Dendritic cell treated with granulocyte-macrophage colony-stimulating factor and Interleukin-4, amounts not matched to agents 40 ng/mL and 50 ng/mL, for 4 days (primary cell): ENCODE measurements around the gene CERKL.
"Not testable (repeated sequence)": the region's sequence is repeated elsewhere in the genome, so short reads cannot be mapped to it uniquely, and the experiment has no call there.

Experiments used
- H3K27ac Mint-ChIP-seq: one replicate; pipeline ENCODE4 v1.8.0; 2022; ENCODE audit warnings: mild to moderate bottlenecking, mixed read lengths
- H3K27me3 Mint-ChIP-seq: one replicate; pipeline ENCODE4 v1.8.0; 2022; ENCODE audit warnings: mild to moderate bottlenecking, mixed read lengths
- H3K36me3 Mint-ChIP-seq: one replicate; pipeline ENCODE4 v1.8.0; 2022; ENCODE audit warnings: low read depth, mixed read lengths
- H3K4me1 Mint-ChIP-seq: one replicate; pipeline ENCODE4 v1.8.0; 2022; ENCODE audit warnings: low read depth, mixed read lengths
- H3K4me3 Mint-ChIP-seq: one replicate; pipeline ENCODE4 v1.8.0; 2022; ENCODE audit warnings: mild to moderate bottlenecking, moderate library complexity, mixed read lengths
- H3K9me3 Mint-ChIP-seq: one replicate; pipeline ENCODE4 v1.8.0; 2022; ENCODE audit warnings: mixed read lengths
- intact Hi-C: fragments of 100-400 bp; cut with micrococcal nuclease; formaldehyde crosslinking; loops from one replicate; pipeline ENCODE4 v1.15.0; 2022

Gene CERKL, protein sequence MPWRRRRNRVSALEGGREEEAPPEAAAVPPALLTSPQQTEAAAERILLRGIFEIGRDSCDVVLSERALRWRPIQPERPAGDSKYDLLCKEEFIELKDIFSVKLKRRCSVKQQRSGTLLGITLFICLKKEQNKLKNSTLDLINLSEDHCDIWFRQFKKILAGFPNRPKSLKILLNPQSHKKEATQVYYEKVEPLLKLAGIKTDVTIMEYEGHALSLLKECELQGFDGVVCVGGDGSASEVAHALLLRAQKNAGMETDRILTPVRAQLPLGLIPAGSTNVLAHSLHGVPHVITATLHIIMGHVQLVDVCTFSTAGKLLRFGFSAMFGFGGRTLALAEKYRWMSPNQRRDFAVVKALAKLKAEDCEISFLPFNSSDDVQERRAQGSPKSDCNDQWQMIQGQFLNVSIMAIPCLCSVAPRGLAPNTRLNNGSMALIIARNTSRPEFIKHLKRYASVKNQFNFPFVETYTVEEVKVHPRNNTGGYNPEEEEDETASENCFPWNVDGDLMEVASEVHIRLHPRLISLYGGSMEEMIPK

GRCh38 chr2:181656450-181657291, at the start of gene CERKL:
Gene CERKL (minus strand): TSS chr2:181657105. CDS start chr2:181657006, 99 bp downstream.
- peaks cover 19% of the 10 kb centered on the region for H3K4me1 Mint-ChIP-seq
- intact Hi-C loops, result no loop called here
- peak within 1 kb of the TSS; percentile 74 for H3K4me3 Mint-ChIP-seq
- peaks cover 46% of the 10 kb centered on the region for H3K27me3 Mint-ChIP-seq
- H3K9me3 Mint-ChIP-seq, result no peaks in the 10 kb centered on the region
- H3K36me3 Mint-ChIP-seq, result no peaks in the 10 kb centered on the region
- H3K27ac Mint-ChIP-seq, result peak within 1 kb of the TSS; percentile 50

GRCh38 chr2:181702519-181702918, 45.6 kb upstream of the CERKL start:
- H3K4me3 Mint-ChIP-seq, H3K36me3 Mint-ChIP-seq, H3K27me3 Mint-ChIP-seq, intact Hi-C loops, H3K27ac Mint-ChIP-seq: not testable (repeated sequence)
- Mint-ChIP-seq H3K4me1 (peaks cover 23% of the 10 kb centered on the region), H3K9me3 (peaks cover 13% of the 10 kb centered on the region)

GRCh38 chr2:181698223-181698622, 41.3 kb upstream of the CERKL start:
- Mint-ChIP-seq H3K27me3 (no peaks in the 10 kb centered on the region), H3K36me3 (no peaks in the 10 kb centered on the region), H3K27ac (no peak overlapping the region), H3K4me1 (peaks cover 36% of the 10 kb centered on the region), H3K9me3 (peaks cover 16% of the 10 kb centered on the region), H3K4me3 (no peak overlapping the region)
- intact Hi-C loops, result no loop called here

DNA sequence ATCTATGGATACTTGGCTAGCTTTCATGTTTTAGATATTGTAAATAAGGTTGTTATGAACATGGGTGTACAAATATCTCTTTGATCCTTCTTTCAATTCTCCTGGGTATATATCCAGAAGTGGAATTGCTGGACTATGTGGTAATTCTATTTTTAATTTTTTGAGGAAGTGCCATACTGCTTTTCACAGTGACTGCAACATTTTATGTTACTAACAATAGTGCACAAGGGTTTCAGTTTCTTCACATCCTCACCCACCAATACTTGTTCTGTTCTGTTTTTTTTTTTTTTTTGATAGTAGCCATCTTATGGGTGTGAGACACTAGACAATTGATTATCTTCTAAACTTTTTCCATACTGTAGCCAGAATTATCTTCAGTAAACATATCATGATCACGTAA, 40.7 kb upstream of the CERKL start:
- intact Hi-C loops, result no loop called here
- no peaks in the 10 kb centered on the region for H3K36me3 Mint-ChIP-seq
- peak overlapping the region; percentile 37 for H3K4me3 Mint-ChIP-seq
- H3K27me3 Mint-ChIP-seq, result no peaks in the 10 kb centered on the region
- peaks cover 36% of the 10 kb centered on the region for H3K4me1 Mint-ChIP-seq
- peaks cover 9% of the 10 kb centered on the region for H3K9me3 Mint-ChIP-seq
- H3K27ac Mint-ChIP-seq, result no peak overlapping the region

DNA sequence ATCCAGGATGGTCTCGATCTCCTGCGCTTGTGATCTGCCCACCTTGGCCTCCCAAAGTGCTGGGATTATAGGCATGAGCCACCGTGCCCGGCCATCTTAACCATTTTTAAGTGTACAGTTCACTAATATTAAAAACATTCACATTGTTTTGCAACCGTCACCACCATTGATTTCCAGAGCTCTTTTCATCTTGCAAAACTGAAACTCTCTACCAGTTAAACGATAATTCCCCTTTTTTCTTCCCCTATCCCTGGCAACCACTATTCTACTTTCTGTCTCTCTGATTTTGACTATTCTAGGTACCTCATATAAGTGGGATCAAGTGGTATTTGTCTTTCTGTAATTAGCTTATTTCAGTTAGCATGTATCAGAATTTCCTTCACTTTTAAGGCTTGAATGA, 40.2 kb upstream of the CERKL start:
- peaks cover 36% of the 10 kb centered on the region for H3K4me1 Mint-ChIP-seq
- H3K27ac Mint-ChIP-seq, result no peak overlapping the region
- H3K36me3 Mint-ChIP-seq, result no peaks in the 10 kb centered on the region
- peak overlapping the region; percentile 37 for H3K4me3 Mint-ChIP-seq
- no peaks in the 10 kb centered on the region for H3K27me3 Mint-ChIP-seq
- peaks cover 9% of the 10 kb centered on the region for H3K9me3 Mint-ChIP-seq
- intact Hi-C loops, result no loop called here

GRCh38 chr2:181694271-181694670, 37.4 kb upstream of the CERKL start:
- peaks cover 9% of the 10 kb centered on the region for H3K9me3 Mint-ChIP-seq
- H3K4me1 Mint-ChIP-seq, result peaks cover 22% of the 10 kb centered on the region
- intact Hi-C loops, result no loop called here
- no peak overlapping the region for H3K27ac Mint-ChIP-seq
- peaks cover 3% of the 10 kb centered on the region for H3K27me3 Mint-ChIP-seq
- H3K4me3 Mint-ChIP-seq, result no peak overlapping the region
- H3K36me3 Mint-ChIP-seq, result no peaks in the 10 kb centered on the region

DNA sequence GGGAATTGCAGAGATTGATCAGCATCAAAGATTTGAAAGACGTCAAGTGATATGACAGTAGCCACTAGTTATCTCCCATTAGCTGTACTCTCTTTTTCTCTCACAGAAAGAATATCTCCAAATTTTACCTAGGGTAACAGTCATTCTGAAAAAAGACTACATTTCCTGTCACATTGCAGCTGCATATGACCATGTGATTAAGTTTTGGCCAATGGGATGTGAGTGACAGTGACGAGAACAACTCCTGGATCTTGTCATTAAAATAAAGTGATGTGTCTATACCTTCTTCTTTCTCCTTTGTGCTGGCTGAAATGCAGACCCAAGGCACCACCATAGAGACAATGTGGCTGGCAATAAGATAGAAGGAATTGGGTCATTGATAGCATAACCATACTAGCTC, 34.0 kb upstream of the CERKL start:
- intact Hi-C loops, result no loop called here
- Mint-ChIP-seq H3K27ac (no peak overlapping the region), H3K27me3 (peaks cover 24% of the 10 kb centered on the region), H3K36me3 (no peaks in the 10 kb centered on the region), H3K9me3 (peaks cover 9% of the 10 kb centered on the region), H3K4me1 (no peaks in the 10 kb centered on the region), H3K4me3 (no peak overlapping the region)

GRCh38 chr2:181686576-181687185, 29.8 kb upstream of the CERKL start:
- Mint-ChIP-seq H3K4me1 (peaks cover 26% of the 10 kb centered on the region), H3K27ac (no peak overlapping the region)
- intact Hi-C loops, result no loop called here

DNA sequence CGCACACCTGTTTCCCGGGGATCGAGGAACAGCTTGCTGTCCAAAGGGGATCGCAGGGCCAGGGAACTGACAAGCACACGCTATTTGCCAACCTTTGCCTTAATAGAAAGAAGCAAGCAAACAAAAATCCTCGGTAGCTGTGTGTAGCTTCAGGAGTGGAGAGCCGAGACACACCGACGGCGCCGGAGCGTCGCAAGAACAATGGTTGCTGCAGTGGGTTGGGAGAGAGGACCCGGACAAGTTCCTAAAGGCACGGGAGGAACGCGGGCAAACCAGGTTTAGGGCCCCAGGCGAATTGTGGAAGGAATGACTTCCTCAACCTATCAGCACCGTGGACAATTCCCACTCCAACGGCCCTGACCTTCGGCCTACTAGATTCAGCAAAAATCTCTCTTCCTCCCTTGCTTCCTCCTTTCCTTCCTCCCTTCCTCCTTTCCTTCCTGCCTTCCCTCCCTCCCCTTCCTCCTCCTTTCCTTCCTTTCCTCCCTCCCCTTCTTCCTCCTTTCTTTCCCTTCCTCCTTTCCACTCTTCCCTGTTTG, 28.3 kb upstream of the CERKL start:
- H3K27me3 Mint-ChIP-seq, result peaks cover 78% of the 10 kb centered on the region
- intact Hi-C loops, result no loop called here
- peaks cover 41% of the 10 kb centered on the region for H3K4me1 Mint-ChIP-seq
- no peaks in the 10 kb centered on the region for H3K36me3 Mint-ChIP-seq
- H3K9me3 Mint-ChIP-seq, result no peaks in the 10 kb centered on the region
- H3K4me3 Mint-ChIP-seq, result no peak overlapping the region
- H3K27ac Mint-ChIP-seq, result no peak overlapping the region

More at GRCh38 chr2:181686576-181687185, 29.8 kb upstream of the CERKL start:
- Mint-ChIP-seq H3K4me3 (no peak overlapping the region), H3K9me3 (no peaks in the 10 kb centered on the region), H3K36me3 (no peaks in the 10 kb centered on the region), H3K27me3 (peaks cover 63% of the 10 kb centered on the region)

DNA sequence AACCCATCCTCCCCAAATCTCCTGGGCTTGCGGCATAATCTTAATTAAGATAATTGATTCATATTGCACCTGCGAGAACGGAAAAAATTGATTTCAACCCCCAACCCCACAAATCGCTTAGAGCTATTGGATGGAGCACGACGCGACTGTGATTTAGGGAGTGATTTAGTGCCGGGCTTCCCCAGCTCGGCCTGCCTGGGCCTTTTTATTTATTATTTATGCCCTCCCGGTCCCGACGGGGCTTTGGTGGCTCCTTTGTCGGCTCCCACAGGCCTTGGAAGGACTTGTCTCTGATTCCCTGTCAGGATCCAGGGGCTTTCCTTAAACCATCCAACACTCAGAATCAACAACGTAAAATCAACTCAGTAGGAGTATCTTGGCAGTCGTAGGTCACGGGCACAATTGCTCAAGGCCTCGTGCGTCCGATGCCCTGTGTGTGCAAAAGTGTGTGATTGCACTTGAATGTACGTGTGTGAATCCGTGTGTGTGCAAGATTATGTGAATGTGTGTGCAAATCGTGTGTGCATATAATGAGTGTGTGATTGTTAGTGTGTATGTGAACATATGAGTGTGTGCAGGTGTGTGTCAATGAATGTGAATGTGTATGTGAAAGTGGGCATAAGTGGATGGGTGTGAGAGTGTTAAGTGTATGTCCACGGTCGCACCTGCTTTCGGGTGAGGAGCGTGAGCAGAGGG, 27.7 kb upstream of the CERKL start:
- H3K9me3 Mint-ChIP-seq, result no peaks in the 10 kb centered on the region
- no peak overlapping the region for H3K4me3 Mint-ChIP-seq
- intact Hi-C loops, result no loop called here
- peaks cover 80% of the 10 kb centered on the region for H3K27me3 Mint-ChIP-seq
- H3K27ac Mint-ChIP-seq, result no peak overlapping the region
- peaks cover 43% of the 10 kb centered on the region for H3K4me1 Mint-ChIP-seq
- H3K36me3 Mint-ChIP-seq, result no peaks in the 10 kb centered on the region

DNA sequence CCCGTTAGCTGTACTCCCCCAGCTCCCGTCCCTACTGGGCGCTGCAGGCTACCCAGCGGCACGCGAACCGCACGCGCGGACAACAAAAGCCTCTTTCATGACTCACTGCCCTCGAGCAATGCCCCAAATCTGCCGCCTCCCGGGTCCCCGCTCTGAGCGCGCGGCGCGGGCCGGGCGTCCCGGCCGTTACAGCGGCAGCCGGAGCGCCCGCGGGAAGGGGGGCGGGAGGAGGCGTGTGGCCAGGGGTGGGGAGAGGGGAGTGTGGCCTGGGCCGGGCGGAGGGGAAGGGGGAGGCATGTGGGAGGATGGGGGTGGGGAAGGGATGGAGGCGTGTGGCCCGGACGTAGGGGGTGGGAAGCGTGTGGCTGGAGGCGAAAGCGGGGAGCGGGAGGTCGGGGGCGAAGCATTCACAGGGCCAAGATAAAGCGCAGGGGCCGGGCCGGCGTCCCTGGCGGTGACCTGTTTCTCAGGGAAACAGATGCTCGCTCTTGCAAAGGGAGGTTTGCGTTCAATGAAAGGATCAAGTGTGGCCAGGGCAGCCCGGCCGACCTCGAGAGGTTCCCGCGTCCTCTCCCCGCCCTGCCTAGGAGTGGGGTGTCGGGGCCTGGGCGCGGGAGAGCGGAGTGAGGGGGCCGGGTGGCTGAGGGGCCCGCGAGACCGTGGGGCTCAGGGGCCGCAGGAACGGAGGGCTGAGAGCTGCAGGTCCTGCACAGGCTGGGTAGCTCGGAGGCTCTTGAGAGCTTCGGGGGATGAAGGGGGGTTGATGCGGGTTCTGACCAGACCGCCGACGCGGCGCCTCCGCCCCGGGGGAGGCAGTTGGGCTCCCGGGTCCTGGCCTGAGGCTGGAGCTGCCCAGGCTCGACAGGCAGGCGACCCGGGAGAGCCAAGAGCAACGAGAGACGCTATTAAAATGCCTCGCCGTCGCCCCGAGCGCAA, 26.9 kb upstream of the CERKL start:
- H3K4me3 Mint-ChIP-seq, result peak overlapping the region; percentile 31
- intact Hi-C loops, result no loop called here
- no peaks in the 10 kb centered on the region for H3K36me3 Mint-ChIP-seq
- no peaks in the 10 kb centered on the region for H3K9me3 Mint-ChIP-seq
- H3K4me1 Mint-ChIP-seq, result peaks cover 48% of the 10 kb centered on the region
- no peak overlapping the region for H3K27ac Mint-ChIP-seq
- H3K27me3 Mint-ChIP-seq, result peaks cover 83% of the 10 kb centered on the region

GRCh38 chr2:181682795-181683517, 26.1 kb upstream of the CERKL start:
- Mint-ChIP-seq H3K4me1 (peaks cover 55% of the 10 kb centered on the region), H3K9me3 (no peaks in the 10 kb centered on the region)

More at GRCh38 chr2:181682795-181683517, 26.1 kb upstream of the CERKL start:
- no peaks in the 10 kb centered on the region for H3K36me3 Mint-ChIP-seq
- intact Hi-C loops, result no loop called here
- H3K4me3 Mint-ChIP-seq, result peak overlapping the region; percentile 31
- H3K27ac Mint-ChIP-seq, result no peak overlapping the region
- peaks cover 89% of the 10 kb centered on the region for H3K27me3 Mint-ChIP-seq
